Stimulated activated CD4-positive, alpha-beta T cell treated with anti-CD3 and anti-CD28 coated beads, Interleukin-1b, Interleukin-23, amount 100 ng/mL, for 1 hour (primary cell): ENCODE measurements around the gene ISX.

Experiments used
- DNase-seq, 2 donors: peaks; one replicate each; pipeline ENCODE4 v3.0.0-alpha.2; 2020; ENCODE audit warnings: low read depth in 2 of 2

The ISX gene

DNA sequence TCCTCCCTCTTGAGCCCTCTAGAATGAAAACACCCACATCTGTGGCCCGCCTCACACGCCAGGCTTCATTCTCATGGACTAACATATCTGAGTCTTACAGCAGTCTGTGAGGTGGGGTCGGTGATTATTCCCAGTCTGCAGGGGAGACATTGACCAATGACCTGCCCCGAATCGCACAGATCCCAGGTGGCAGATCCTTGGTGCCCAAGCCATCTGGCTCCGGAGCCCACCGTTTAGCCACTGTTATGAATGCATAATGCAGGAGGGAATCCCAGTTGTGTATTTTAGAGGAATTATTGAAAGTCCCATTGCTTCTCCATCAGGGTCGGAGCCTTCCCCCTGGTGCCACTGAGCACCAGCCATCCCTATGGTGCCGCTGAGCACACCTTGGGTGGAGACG lies 47.4 kb downstream of the ISX start:
- DNase-seq, result no peak

- DNase-seq, result no peak
These were observed 48.4 kb downstream of the ISX start for GRCh38 chr22:35114131-35114980.

- DNase-seq, result no peak
These were observed 49.6 kb downstream of the ISX start for GRCh38 chr22:35115515-35115914.

- DNase-seq, result no peak
These were observed 50.3 kb downstream of the ISX start for GRCh38 chr22:35116269-35116668.

DNA sequence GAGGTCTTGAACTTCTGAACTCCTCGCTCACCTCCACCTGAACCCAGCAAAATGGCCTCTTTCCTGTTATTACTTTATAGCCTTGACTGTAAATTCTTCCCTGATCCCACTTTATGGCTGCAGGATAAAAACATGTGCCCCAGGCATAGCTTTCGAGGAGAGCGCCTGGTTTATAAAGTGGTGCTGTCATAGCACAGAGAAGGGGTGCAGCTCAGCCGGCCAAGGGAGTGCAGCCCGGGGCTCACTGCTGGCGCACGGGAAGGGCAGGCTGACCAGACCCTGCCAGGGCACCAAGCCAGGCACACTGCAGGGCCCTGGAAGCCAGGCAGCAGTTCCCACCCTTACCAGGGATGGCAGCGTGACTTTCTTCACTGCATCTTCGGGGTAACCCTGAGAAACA lies 50.9 kb downstream of the ISX start:
- no peak for DNase-seq

DNA sequence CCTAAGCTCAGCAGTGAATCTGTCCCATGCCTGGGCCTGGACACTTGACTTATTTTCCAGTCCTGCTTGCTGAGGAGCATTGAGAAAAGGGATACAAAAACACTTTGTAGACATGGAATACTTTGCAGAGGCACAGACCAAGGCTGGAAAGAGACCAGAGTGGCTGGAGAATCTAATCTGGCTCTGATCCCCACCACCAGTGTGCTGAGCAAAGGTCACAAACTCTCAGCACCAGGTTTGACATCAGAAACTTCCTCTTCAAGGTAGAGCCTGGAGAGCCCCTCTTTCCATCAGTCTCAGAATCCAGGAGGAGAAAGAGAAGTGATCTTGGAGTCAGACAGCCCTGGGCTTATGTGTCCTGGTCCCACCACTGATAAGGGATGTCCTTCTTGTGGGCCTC lies 53.5 kb downstream of the ISX start:
- no peak for DNase-seq

GRCh38 chr22:35124691-35125219 lies 58.8 kb downstream of the ISX start:
- no peak for DNase-seq

GRCh38 chr22:35126993-35127392 lies 61.0 kb downstream of the ISX start:
- DNase-seq, result no peak

- DNase-seq, result no peak
These were observed 62.7 kb downstream of the ISX start for GRCh38 chr22:35128637-35129036.

DNA sequence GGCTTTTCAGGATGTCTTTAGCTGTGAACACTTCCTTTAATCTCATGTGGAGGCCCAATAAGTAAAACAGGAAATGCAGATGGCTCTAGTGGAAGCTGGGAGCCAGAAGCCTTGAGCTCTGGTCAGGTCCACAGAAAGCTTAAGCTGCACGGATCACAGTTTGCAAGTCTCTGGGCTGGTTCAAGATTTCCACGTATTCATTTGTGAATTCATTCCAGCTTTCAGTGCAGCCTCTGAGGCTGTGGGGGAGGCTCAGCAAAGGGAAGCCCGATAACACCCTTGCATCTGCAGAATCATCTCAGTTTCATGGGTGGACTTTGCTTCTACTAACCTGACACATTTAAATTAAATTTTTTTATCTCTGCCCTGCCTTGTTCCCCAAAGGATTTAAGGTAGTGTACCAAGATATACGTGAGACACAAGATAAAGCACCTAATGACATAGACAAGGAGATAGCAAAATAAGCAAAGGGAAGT lies 65.6 kb downstream of the ISX start:
- no peak for DNase-seq

DNA sequence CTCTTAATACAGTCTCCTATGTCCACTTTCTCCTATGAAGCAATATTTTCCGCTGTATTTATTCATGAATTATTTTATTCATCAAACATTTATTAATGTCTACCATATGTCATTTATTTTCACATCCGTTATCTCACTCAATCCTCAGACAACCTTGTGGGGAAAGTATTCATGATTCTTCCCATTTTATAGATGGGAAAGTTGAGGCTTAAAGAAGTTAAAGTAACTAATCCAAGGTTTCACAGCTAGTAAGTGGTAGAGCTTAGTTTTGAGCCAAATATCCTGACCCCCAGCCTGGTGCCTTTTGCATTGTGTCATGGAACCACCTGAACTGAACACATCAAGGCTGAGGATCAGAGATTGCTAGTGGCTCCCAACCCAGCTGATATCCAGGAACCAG lies 66.6 kb downstream of the ISX start:
- no peak for DNase-seq

DNA sequence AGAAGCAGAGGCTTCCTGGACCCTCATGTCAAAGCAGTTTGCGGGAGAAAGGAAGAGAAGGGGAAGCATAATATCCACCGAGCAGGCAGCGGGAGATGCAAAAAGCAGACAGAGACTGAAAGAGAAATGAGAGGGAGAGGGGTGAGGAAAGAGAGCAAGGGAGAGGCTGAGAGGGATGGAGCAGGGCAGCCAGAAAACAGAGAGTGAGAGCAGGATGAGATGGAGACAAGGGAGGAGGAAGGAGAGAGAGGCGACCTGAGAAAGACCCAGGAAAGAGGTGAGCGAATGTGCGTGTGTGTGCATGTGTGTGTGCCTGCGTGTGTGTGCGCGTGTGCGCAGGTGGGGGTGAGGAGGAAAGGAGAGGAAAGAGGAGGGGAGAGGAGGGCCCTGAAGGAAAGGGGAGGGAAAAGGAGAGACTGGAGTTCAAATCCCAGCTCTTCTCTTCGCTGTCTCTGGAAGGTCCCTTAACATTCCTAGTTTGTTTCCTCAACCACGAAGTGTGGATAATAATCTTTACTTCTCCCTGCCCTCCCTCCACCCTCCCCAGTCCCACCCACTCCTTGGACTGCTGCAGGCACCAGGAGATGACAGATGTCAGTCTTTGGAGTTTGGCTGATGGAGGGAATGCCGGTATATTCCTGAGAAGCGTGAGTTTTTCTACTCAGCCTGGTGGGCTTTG lies 67.9 kb downstream of the ISX start:
- no peak for DNase-seq

DNA sequence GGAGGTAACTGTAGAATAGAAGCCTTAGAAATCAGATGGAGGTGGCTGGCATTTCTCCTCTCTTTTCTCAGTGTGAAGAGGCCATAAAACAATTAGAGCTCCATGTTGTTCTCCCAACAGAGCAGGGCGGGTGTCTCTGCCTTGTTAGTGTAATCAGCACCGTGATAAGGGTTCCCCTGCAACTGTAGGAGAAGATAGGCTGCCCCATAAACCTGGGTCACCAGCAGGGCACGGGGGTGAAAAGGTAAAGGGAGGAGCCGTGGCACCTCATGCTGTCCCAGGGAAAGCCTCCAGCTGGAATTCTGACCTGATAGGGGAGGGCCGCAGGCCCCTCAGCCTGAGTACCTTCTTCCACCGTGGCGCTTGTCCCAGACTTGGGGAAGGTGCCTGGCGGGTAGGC lies 68.7 kb downstream of the ISX start:
- no peak for DNase-seq

DNA sequence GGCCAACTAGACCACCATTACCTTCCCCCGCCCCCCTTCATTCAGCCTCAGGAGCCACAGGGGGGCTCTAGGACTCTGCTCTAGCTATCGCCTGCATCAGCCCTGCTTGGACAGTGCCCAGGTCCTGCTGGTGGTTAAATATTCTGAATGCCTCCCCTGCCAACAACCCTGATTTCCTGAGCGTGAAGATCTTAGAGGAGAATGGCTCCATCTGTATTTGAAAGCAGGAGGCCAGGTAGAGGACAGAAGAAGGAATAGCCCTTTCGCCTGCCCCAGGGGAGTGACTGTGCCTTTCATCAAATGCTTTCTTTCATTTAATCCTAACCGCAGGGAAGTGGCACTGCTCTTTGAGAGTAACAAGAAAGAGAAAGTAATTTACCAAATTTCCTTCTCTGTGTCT lies 69.2 kb downstream of the ISX start:
- DNase-seq, result no peak
